Progenitor cell of endocrine pancreas (in vitro differentiated cells): Measurements from ENCODE around the gene GCNA. TPM values are rescaled to one million over a fixed set of nuclear protein-coding genes. Genes with fewer than 3 reads are reported as not detected.

ENCODE experiments used
- DNase-seq: peaks from one replicate; pipeline ENCODE4 v3.0.0; 2021; ENCODE audit warnings: low spot score; ENCODE audit not compliant: unreplicated experiment
- H3K27ac Mint-ChIP-seq: 2 replicates; pipeline ENCODE4 v1.8.0; 2021; ENCODE audit warnings: mild to moderate bottlenecking, moderate library complexity, mixed read lengths
- H3K27me3 Mint-ChIP-seq: 2 replicates; pipeline ENCODE4 v1.8.0; 2021; ENCODE audit warnings: mixed read lengths
- H3K36me3 Mint-ChIP-seq: 2 replicates; pipeline ENCODE4 v1.8.0; 2022; ENCODE audit warnings: mixed read lengths; ENCODE audit not compliant: insufficient read depth
- H3K4me1 Mint-ChIP-seq: 2 replicates; pipeline ENCODE4 v1.8.0; 2021; ENCODE audit warnings: low read depth, mixed read lengths
- H3K4me3 Mint-ChIP-seq: 2 replicates; pipeline ENCODE4 v1.8.0; 2021; ENCODE audit warnings: low read depth, mild to moderate bottlenecking, moderate library complexity, mixed read lengths
- H3K9me3 Mint-ChIP-seq: 2 replicates; pipeline ENCODE4 v1.8.0; 2021; ENCODE audit warnings: low read depth, mixed read lengths
- CTCF ChIP-seq: fragments of 200-600 bp; sonication (generic); IDR thresholded peaks from one replicate; pipeline ENCODE4 v1.5.0; 2021; ENCODE audit warnings: antibody characterized with exemption, mild to moderate bottlenecking; ENCODE audit not compliant: unreplicated experiment
- long read RNA-seq: library from polyadenylated mRNA; unstranded; transcript quantifications from one replicate; pipeline ENCODE4 v2.0.0, GENCODE V29; 2020
- total RNA-seq: library from RNA; stranded (reverse); gene quantifications from 2 replicates; pipeline ENCODE4 v1.2.1, GENCODE V29; 2021

The GCNA gene
- total RNA-seq: 2.7 and 3.9 TPM in 2 replicates
- long read RNA-seq: 0 reads

- Mint-ChIP-seq H3K36me3 (peaks cover 29% of the 10 kb centered on the region), H3K4me3 (no peak within 1 kb of the TSS), H3K4me1 (peaks cover 1% of the 10 kb centered on the region), H3K27ac (no peak within 1 kb of the TSS), H3K27me3 (no peaks in the 10 kb centered on the region), H3K9me3 (peaks cover 6% of the 10 kb centered on the region)
- no peak for DNase-seq
- TF ChIP-seq CTCF: no peak
These were observed at the start of gene GCNA for GRCh38 chrX:71578253-71579135. Gene GCNA, plus strand, starts transcription at chrX:71578437. Its CDS starts 2,385 bp downstream, at chrX:71580822.

GRCh38 chrX:71532078-71532752 lies 46.0 kb upstream of the GCNA start:
- Mint-ChIP-seq H3K9me3 (peaks cover 20% of the 10 kb centered on the region), H3K27me3 (no peaks in the 10 kb centered on the region), H3K36me3 (peaks cover 1% of the 10 kb centered on the region), H3K4me3 (peak overlapping the region; percentile 96), H3K27ac (peak overlapping the region; percentile 98), H3K4me1 (peaks cover 14% of the 10 kb centered on the region)
- no peak for DNase-seq
- no peak for TF ChIP-seq CTCF

- peaks cover 20% of the 10 kb centered on the region for H3K9me3 Mint-ChIP-seq
- peak within 1 kb of the TSS; percentile 96 for H3K4me3 Mint-ChIP-seq
- TF ChIP-seq CTCF: no peak
- no peaks in the 10 kb centered on the region for H3K27me3 Mint-ChIP-seq
- peaks cover 3% of the 10 kb centered on the region for H3K36me3 Mint-ChIP-seq
- peak within 1 kb of the TSS; percentile 98 for H3K27ac Mint-ChIP-seq
- peak; percentile 79 for DNase-seq
- peaks cover 14% of the 10 kb centered on the region for H3K4me1 Mint-ChIP-seq
These were observed 45.3 kb upstream of the GCNA start, which contains the start of gene OGT for GRCh38 chrX:71532753-71533425. Gene OGT, plus strand, starts transcription at chrX:71533104. Its CDS starts 196 bp downstream, at chrX:71533300.

- Mint-ChIP-seq H3K4me3 (peak overlapping the region; percentile 96), H3K27me3 (no peaks in the 10 kb centered on the region), H3K4me1 (peaks cover 14% of the 10 kb centered on the region), H3K9me3 (peaks cover 19% of the 10 kb centered on the region), H3K36me3 (peaks cover 3% of the 10 kb centered on the region), H3K27ac (peak overlapping the region; percentile 98)
- DNase-seq: no peak
- TF ChIP-seq CTCF: no peak
These were observed 44.8 kb upstream of the GCNA start for GRCh38 chrX:71533516-71533850.

GRCh38 chrX:71533851-71534561 lies 44.2 kb upstream of the GCNA start:
- DNase-seq: no peak
- H3K27me3 Mint-ChIP-seq: no peaks in the 10 kb centered on the region
- H3K4me1 Mint-ChIP-seq: peaks cover 14% of the 10 kb centered on the region
- H3K27ac Mint-ChIP-seq: peak overlapping the region; percentile 98
- peaks cover 3% of the 10 kb centered on the region for H3K36me3 Mint-ChIP-seq
- no peak for TF ChIP-seq CTCF
- H3K4me3 Mint-ChIP-seq: peak overlapping the region; percentile 96
- peaks cover 18% of the 10 kb centered on the region for H3K9me3 Mint-ChIP-seq
